ELF-1 (cell line): ENCODE data around the gene DOCK4.

Experiments
- DNase-seq: peaks from one replicate; pipeline ENCODE4 v3.0.0-alpha.2; 2016; ENCODE audit warnings: low read depth, low spot score

Gene DOCK4

GRCh38 chr7:112110175-112110574 is 96.0 kb downstream of the DOCK4 start:
- DNase-seq: no peak

- no peak for DNase-seq
These were observed 97.2 kb downstream of the DOCK4 start for GRCh38 chr7:112108981-112109380.

GRCh38 chr7:112105584-112106530 is 100.3 kb downstream of the DOCK4 start:
- no peak for DNase-seq

GRCh38 chr7:112104120-112104519 is 102.1 kb downstream of the DOCK4 start:
- no peak for DNase-seq

- no peak for DNase-seq
These were observed 103.0 kb downstream of the DOCK4 start for GRCh38 chr7:112103246-112103645.

- DNase-seq: no peak
These were observed 104.9 kb downstream of the DOCK4 start for GRCh38 chr7:112101201-112101846.

- DNase-seq: no peak
These were observed 108.7 kb downstream of the DOCK4 start for GRCh38 chr7:112097524-112097923.

GRCh38 chr7:112093409-112093808 is 112.8 kb downstream of the DOCK4 start:
- DNase-seq: no peak

GRCh38 chr7:112092709-112093395 is 113.3 kb downstream of the DOCK4 start:
- no peak for DNase-seq

GRCh38 chr7:112092306-112092705 is 113.9 kb downstream of the DOCK4 start:
- DNase-seq: no peak

- no peak for DNase-seq
These were observed 114.4 kb downstream of the DOCK4 start for GRCh38 chr7:112091768-112092167.

GRCh38 chr7:112089551-112089950 is 116.6 kb downstream of the DOCK4 start:
- DNase-seq: no peak

GRCh38 chr7:112088484-112089016 is 117.6 kb downstream of the DOCK4 start:
- no peak for DNase-seq

GRCh38 chr7:112086496-112087254 is 119.5 kb downstream of the DOCK4 start:
- no peak for DNase-seq

- DNase-seq: no peak
These were observed 121.7 kb downstream of the DOCK4 start for GRCh38 chr7:112084520-112084971.

- no peak for DNase-seq
These were observed 122.3 kb downstream of the DOCK4 start for GRCh38 chr7:112083776-112084355.

GRCh38 chr7:112082306-112082705 is 123.9 kb downstream of the DOCK4 start:
- DNase-seq: no peak

- no peak for DNase-seq
These were observed 124.4 kb downstream of the DOCK4 start for GRCh38 chr7:112081778-112082177.

GRCh38 chr7:112080978-112081377 is 125.2 kb downstream of the DOCK4 start:
- no peak for DNase-seq

GRCh38 chr7:112080441-112080840 is 125.8 kb downstream of the DOCK4 start:
- DNase-seq: no peak

GRCh38 chr7:112079673-112080072 is 126.5 kb downstream of the DOCK4 start:
- no peak for DNase-seq
